H1 (cell line): ENCODE measurements around the gene TCEAL6. TPM values are rescaled to one million over a fixed set of nuclear protein-coding genes. Genes with fewer than 3 reads are reported as not detected.

Source experiments
- CTCF ChIA-PET: fragments of 300-600 bp; sonication (Branson Sonifier 250); formaldehyde crosslinking; loops from one replicate; lab custom pipeline; 2021; ENCODE audit not compliant: partially characterized antibody; lab: Charles Lee
- POLR2A ChIA-PET: fragments of 300-600 bp; sonication (Branson Sonifier 250); formaldehyde crosslinking; loops from one replicate; lab custom pipeline; 2021; ENCODE audit warnings: inconsistent platforms; ENCODE audit not compliant: partially characterized antibody; lab: Charles Lee
- DNase-seq, 2 experiments: peaks; one replicate each; pipeline versions ENCODE4 v3.0.0 to v3.0.0-alpha.2; 2010 to 2022; ENCODE audit warnings: low spot score in 2 of 2, low read depth in 1 of 2, mixed read lengths in 1 of 2
- FAIRE-seq: peaks from 2 replicates; lab custom pipeline; 2011; peaks lifted over from hg19 to GRCh38; lab: Jason Lieb, UNC
- H2AFZ ChIP-seq: 2 replicates; pipeline ENCODE4 v1.8.1; 2012; ENCODE audit warnings: low read length, inconsistent platforms
- H2AK5ac ChIP-seq: 2 replicates; pipeline ENCODE4 v1.6.1; 2013; ENCODE audit warnings: low read depth, low read length
- H2BK120ac ChIP-seq: replicated peaks from 2 replicates; pipeline ENCODE3; 2013; ENCODE audit warnings: low read depth, low read length, inconsistent platforms
- H2BK12ac ChIP-seq: 2 replicates; pipeline ENCODE4 v1.6.1; 2013; ENCODE audit warnings: low read depth, low read length
- H2BK15ac ChIP-seq: 2 replicates; pipeline ENCODE4 v1.6.1; 2013; ENCODE audit warnings: low read length
- H2BK20ac ChIP-seq: 2 replicates; pipeline ENCODE4 v1.6.1; 2013; ENCODE audit warnings: low read length
- H2BK5ac ChIP-seq: 2 replicates; pipeline ENCODE4 v1.6.1; 2013; ENCODE audit warnings: low read depth, low read length
- H3K14ac ChIP-seq: 2 replicates; pipeline ENCODE4 v1.6.1; 2013; ENCODE audit warnings: inconsistent platforms; ENCODE audit not compliant: insufficient read length
- H3K18ac ChIP-seq: 2 replicates; pipeline ENCODE4 v1.6.1; 2013; ENCODE audit warnings: low read length; ENCODE audit errors: extremely low read depth
- H3K23ac ChIP-seq: 2 replicates; pipeline ENCODE4 v1.6.1; 2013; ENCODE audit warnings: inconsistent platforms; ENCODE audit not compliant: insufficient read length
- H3K23me2 ChIP-seq: 2 replicates; pipeline ENCODE4 v1.6.1; 2013; ENCODE audit warnings: low read depth, low read length
- H3K27ac ChIP-seq: 2 replicates; pipeline ENCODE4 v1.6.1; 2011; ENCODE audit warnings: low read depth, low read length, inconsistent platforms
- H3K27me3 ChIP-seq, 4 experiments: replicated peaks in 1 of 4; 1 replicate in 1 of 4; 2 replicates in 3 of 4; pipeline versions ENCODE4 v1.6.1 to v1.8.1; 2011 to 2013; ENCODE audit warnings: low read length in 3 of 4, mild to moderate bottlenecking in 3 of 4, inconsistent platforms in 2 of 4, mixed read lengths in 2 of 4, moderate library complexity in 1 of 4; ENCODE audit not compliant: control insufficient read depth in 3 of 4, insufficient read depth in 3 of 4; ENCODE audit errors: extremely low read depth in 1 of 4
- H3K36me3 ChIP-seq, 4 experiments: 2 replicates each; pipeline versions ENCODE4 v1.6.1 to v1.8.1; 2011 to 2013; ENCODE audit warnings: mild to moderate bottlenecking in 4 of 4, low read length in 3 of 4, moderate library complexity in 2 of 4, control low read depth in 1 of 4, inconsistent platforms in 1 of 4; ENCODE audit not compliant: insufficient read depth in 4 of 4, control insufficient read depth in 2 of 4
- H3K4ac ChIP-seq: replicated peaks from 2 replicates; pipeline ENCODE3; 2013; ENCODE audit warnings: low read length, low read depth, mixed read lengths, inconsistent platforms; ENCODE audit not compliant: insufficient read length
- H3K4me1 ChIP-seq, 4 experiments: replicated peaks in 1 of 4; 1 replicate in 1 of 4; 2 replicates in 3 of 4; pipeline versions ENCODE4 v1.6.1 to v1.8.1; 2011 to 2013; ENCODE audit warnings: low read length in 3 of 4, inconsistent platforms in 2 of 4, mixed read lengths in 1 of 4; ENCODE audit not compliant: insufficient read depth in 4 of 4, control insufficient read depth in 3 of 4
- H3K4me2 ChIP-seq, 2 experiments: 2 replicates each; pipeline versions ENCODE4 v1.6.1 to v1.8.1; 2011 to 2013; ENCODE audit warnings: low read depth in 2 of 2, low read length in 2 of 2, control low read depth in 1 of 2, inconsistent platforms in 1 of 2, mild to moderate bottlenecking in 1 of 2; ENCODE audit not compliant: insufficient read depth in 1 of 2
- H3K4me3 ChIP-seq, 4 experiments: fragments of 200-600, 300-600 bp in 1 of 4; sonication (generic), shearing (Covaris generic), sonication (Bioruptor Twin) in 1 of 4; 2 replicates each; pipeline versions ENCODE4 v1.5.1 to v1.8.1; 2011 to 2016; ENCODE audit warnings: low read length in 4 of 4, low read depth in 3 of 4, control low read depth in 2 of 4, inconsistent platforms in 2 of 4, mild to moderate bottlenecking in 2 of 4, mixed read lengths in 1 of 4, moderate library complexity in 1 of 4; ENCODE audit not compliant: insufficient read depth in 2 of 4; ENCODE audit errors: extremely low read depth in 1 of 4
- H3K56ac ChIP-seq: replicated peaks from 2 replicates; pipeline ENCODE3; 2013; ENCODE audit warnings: low read depth, mild to moderate bottlenecking, mixed read lengths, low read length, inconsistent platforms; ENCODE audit not compliant: insufficient read length
- H3K79me1 ChIP-seq: 2 replicates; pipeline ENCODE4 v1.6.1; 2013; ENCODE audit warnings: low read depth, low read length, control low read depth
- H3K79me2 ChIP-seq, 2 experiments: 2 replicates each; pipeline versions ENCODE4 v1.6.1 to v1.8.1; 2012 to 2013; ENCODE audit warnings: low read length in 2 of 2, mild to moderate bottlenecking in 2 of 2, inconsistent platforms in 1 of 2; ENCODE audit not compliant: insufficient read depth in 2 of 2, control insufficient read depth in 1 of 2
- H3K9ac ChIP-seq, 4 experiments: replicated peaks in 1 of 4; 1 replicate in 1 of 4; 2 replicates in 3 of 4; pipeline versions ENCODE4 v1.6.1 to v1.8.1; 2011 to 2013; ENCODE audit warnings: low read depth in 3 of 4, low read length in 3 of 4, control low read depth in 2 of 4, mild to moderate bottlenecking in 2 of 4, moderate library complexity in 2 of 4, inconsistent platforms in 1 of 4; ENCODE audit errors: extremely low read depth in 1 of 4
- H3K9me3 ChIP-seq, 2 experiments: 2 replicates each; pipeline versions ENCODE4 v1.6.1 to v1.8.1; 2012 to 2013; ENCODE audit warnings: mild to moderate bottlenecking in 2 of 2, moderate library complexity in 2 of 2, control low read depth in 1 of 2, inconsistent platforms in 1 of 2, low read depth in 1 of 2, low read length in 1 of 2, mixed read lengths in 1 of 2; ENCODE audit not compliant: insufficient read depth in 2 of 2
- H4K20me1 ChIP-seq, 2 experiments: replicated peaks in 1 of 2; 2 replicates each; pipeline versions ENCODE3 to v1.8.1; 2011 to 2013; ENCODE audit warnings: inconsistent platforms in 2 of 2, low read length in 2 of 2, mild to moderate bottlenecking in 1 of 2; ENCODE audit not compliant: insufficient read depth in 2 of 2, control insufficient read depth in 1 of 2
- H4K5ac ChIP-seq: 2 replicates; pipeline ENCODE4 v1.6.1; 2013; ENCODE audit warnings: low read length, low read depth, mixed read lengths, inconsistent platforms; ENCODE audit not compliant: insufficient read length
- H4K8ac ChIP-seq: 2 replicates; pipeline ENCODE4 v1.8.0; 2013; ENCODE audit warnings: mild to moderate bottlenecking, moderate library complexity, low read length, inconsistent platforms; ENCODE audit not compliant: insufficient read depth; ENCODE audit errors: extremely low read depth
- H4K91ac ChIP-seq: replicated peaks from 2 replicates; pipeline ENCODE3; 2013; ENCODE audit warnings: low read length, mixed read lengths, inconsistent platforms; ENCODE audit not compliant: insufficient read length
- WGBS, 2 experiments: shearing (Covaris generic) in 1 of 2; methylation state at CpG; one replicate each; pipeline versions ENCODE4 v1.1.6 to v1.1.7; 2013 to 2015; ENCODE audit warnings: low lambda C conversion rate in 2 of 2, mixed read lengths in 2 of 2, inconsistent platforms in 1 of 2, low coverage in 1 of 2, missing lambda C conversion rate in 1 of 2; ENCODE audit not compliant: insufficient replicate concordance in 2 of 2, insufficient coverage in 1 of 2, insufficient read length in 1 of 2; ENCODE audit errors: extremely low coverage in 1 of 2, missing lambda C conversion rate in 1 of 2; 5-methylcytosine and 5-hydroxymethylcytosine counted together
- polyA plus RNA-seq, 7 experiments: library from polyadenylated mRNA; depleted of rRNA in 3 of 7; stranded (reverse) in 5 of 7; unstranded in 2 of 7; fragments of >200 nt in 5 of 7; fragments of 200-250 nt in 2 of 7; gene quantifications; 1 replicate in 5 of 7; 2 replicates in 1 of 7; 4 replicates in 1 of 7; pipeline versions ENCODE4 v1.2.1 to v1.2.3, GENCODE V29; 2011 to 2013; ENCODE audit warnings: missing spikeins in 2 of 7, mixed read lengths in 2 of 7
- total RNA-seq: library from RNA; stranded (reverse); fragmentation: NEBNext Ultra II Directional; extraction: Animal tissue kit (Norgen Biotek cat#: 25700); gene quantifications from 2 replicates; pipeline ENCODE4 v1.2.1, GENCODE V29; 2021

The TCEAL6 gene
- total and polyA plus RNA-seq, 2 of the 8 experiments (the other 6 are each of a cell fraction or from before 2014, with no cell fraction given) = not detected

DNA sequence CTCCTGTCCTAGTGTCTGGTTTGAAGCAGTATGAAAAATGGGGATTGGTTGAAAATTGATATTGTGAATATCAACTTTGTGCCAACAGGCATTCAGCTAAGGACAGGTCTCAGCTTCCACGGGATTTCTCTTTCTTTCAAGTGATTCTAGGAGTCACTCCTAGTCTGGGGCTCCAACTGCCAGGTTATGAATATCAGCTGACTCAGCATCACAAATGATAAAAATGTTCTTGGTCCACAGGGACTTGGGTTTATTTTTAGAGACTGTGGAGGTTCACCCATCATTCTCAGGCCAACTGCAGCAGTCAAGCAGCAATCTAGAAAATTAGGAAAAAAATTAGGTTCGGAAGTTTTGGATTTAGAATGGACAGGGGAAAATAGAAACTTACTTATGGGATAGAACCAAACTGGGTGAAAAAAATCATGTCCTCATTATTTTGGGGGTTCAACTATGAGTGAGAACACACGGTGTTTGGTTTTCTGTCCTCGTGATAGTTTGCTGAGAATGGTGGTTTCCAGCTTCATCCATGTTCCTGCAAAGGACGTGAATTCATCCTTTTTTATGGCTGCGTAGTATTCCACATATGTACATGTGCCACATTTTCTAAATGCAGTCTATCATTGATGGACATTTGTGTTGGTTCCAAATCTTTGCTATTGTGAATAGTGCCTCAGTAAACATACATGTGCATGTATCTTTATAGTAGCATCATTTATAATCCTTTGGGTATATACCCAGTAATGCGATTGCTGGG, 43.9 kb upstream of the TCEAL6 start:
- Histone ChIP-seq H2AK5ac (no peak overlapping the region), H2AFZ (no peak overlapping the region), H3K9ac (no peak overlapping the region), H3K4me1 (no peaks in the 10 kb centered on the region), H4K20me1 (no peaks in the 10 kb centered on the region), H3K36me3 (no peaks in the 10 kb centered on the region), H3K27ac (no peak overlapping the region), H3K27me3 (no peaks in the 10 kb centered on the region), H2BK15ac (no peak overlapping the region), H2BK12ac (no peak overlapping the region), H3K4ac (no peak overlapping the region), H3K56ac (no peak overlapping the region), H3K23me2 (no peaks in the 10 kb centered on the region), H2BK120ac (no peak overlapping the region), H4K8ac (no peak overlapping the region), H3K9me3 (peaks cover 10 to 25% of the 10 kb centered on the region in 2 experiments; a peak in 3 of 4 replicates), H3K14ac (no peak overlapping the region), H4K91ac (no peak overlapping the region), H3K79me2 (no peaks in the 10 kb centered on the region), H2BK20ac (no peak overlapping the region), H2BK5ac (no peak overlapping the region), H3K23ac (no peak overlapping the region), H3K4me3 (no peak overlapping the region), H3K4me2 (no peak overlapping the region), H3K18ac (no peak overlapping the region), H4K5ac (no peak overlapping the region), H3K79me1 (no peaks in the 10 kb centered on the region)
- FAIRE-seq = no peak
- ChIA-PET CTCF (no interaction called here), POLR2A (no interaction called here)
- no peak for DNase-seq
- WGBS, 2 experiments = 78% methylated on average over 5 of the region's 7 CpGs; no CpG with 5 or more reads in 1 of the 2 experiments
